OCI-LY3 (cell line): ENCODE data around the gene HNRNPL.

Source experiments
- H2AFZ ChIP-seq: fragments of 200-600, 300-600 bp; shearing (Covaris generic); 2 replicates; pipeline ENCODE4 v1.6.0; 2014; ENCODE audit warnings: antibody characterized with exemption, low read depth, low read length
- H3K27ac ChIP-seq: fragments of 200-600, 300-600 bp; sonication (generic); 2 replicates; pipeline ENCODE4 v1.5.1; 2014; ENCODE audit warnings: mild to moderate bottlenecking, low read length, moderate library complexity, mixed read lengths
- H3K27me3 ChIP-seq: fragments of 200-600, 300-600 bp; sonication (generic); 2 replicates; pipeline ENCODE4 v1.6.1; 2014; ENCODE audit warnings: low read depth, low read length, mixed read lengths
- H3K36me3 ChIP-seq: fragments of 200-600, 300-600 bp; sonication (generic); replicated peaks from 2 replicates; pipeline ENCODE3; 2014; ENCODE audit warnings: low read depth, low read length, mixed read lengths
- H3K4me1 ChIP-seq: fragments of 300-600, 200-600 bp; sonication (generic); 2 replicates; pipeline ENCODE4 v1.6.1; 2014; ENCODE audit warnings: low read length, mixed read lengths
- H3K4me2 ChIP-seq: fragments of 200-600, 300-600 bp; sonication (generic); 2 replicates; pipeline ENCODE4 v1.6.1; 2014; ENCODE audit warnings: low read length, mixed read lengths
- H3K4me3 ChIP-seq: fragments of 300-600, 200-600 bp; sonication (generic); 2 replicates; pipeline ENCODE4 v1.5.1; 2014; ENCODE audit warnings: antibody characterized with exemption, mild to moderate bottlenecking, low read length, moderate library complexity
- H3K79me2 ChIP-seq: fragments of 300-600, 200-600 bp; shearing (Covaris generic); 2 replicates; pipeline ENCODE4 v1.6.1; 2014; ENCODE audit warnings: mild to moderate bottlenecking, low read length, mixed read lengths
- H3K9ac ChIP-seq: fragments of 300-600, 200-600 bp; shearing (Covaris generic); 2 replicates; pipeline ENCODE4 v1.6.0; 2014; ENCODE audit warnings: mild to moderate bottlenecking, low read length, moderate library complexity
- H3K9me3 ChIP-seq: fragments of 200-600, 300-600 bp; shearing (Covaris generic); 2 replicates; pipeline ENCODE4 v1.6.1; 2014; ENCODE audit warnings: low read length, mixed read lengths; ENCODE audit not compliant: insufficient read depth
- H4K20me1 ChIP-seq: fragments of 200-600, 300-600 bp; sonication (generic); 2 replicates; pipeline ENCODE4 v1.6.1; 2016; ENCODE audit warnings: low read length, mixed read lengths; ENCODE audit not compliant: insufficient read depth
- CTCF ChIP-seq: fragments of 200-600, 300-600 bp; sonication (generic); IDR thresholded peaks from 2 replicates; pipeline ENCODE4 v1.5.1; 2014; ENCODE audit warnings: antibody characterized with exemption, low read length, low read depth
- EZH2phosphoT487 ChIP-seq: fragments of 200-600 bp; shearing (Covaris generic); IDR thresholded peaks from 2 replicates; pipeline ENCODE4 v1.6.1; 2018; ENCODE audit warnings: antibody characterized with exemption, mixed run types, low read depth

The HNRNPL gene

GRCh38 chr19:38838208-38838985, 11.4 kb downstream of the HNRNPL start:
- TF ChIP-seq CTCF (no peak), EZH2phosphoT487 (no peak)
- peaks cover 27% of the 10 kb centered on the region for H3K79me2 ChIP-seq
- H3K4me3 ChIP-seq: no peak overlapping the region
- no peaks in the 10 kb centered on the region for H3K9me3 ChIP-seq
- no peaks in the 10 kb centered on the region for H3K4me1 ChIP-seq
- H2AFZ ChIP-seq: no peak overlapping the region
- no peak overlapping the region for H3K27ac ChIP-seq
- no peak overlapping the region for H3K4me2 ChIP-seq
- H3K9ac ChIP-seq: no peak overlapping the region
- H4K20me1 ChIP-seq: peaks cover 47% of the 10 kb centered on the region
- H3K36me3 ChIP-seq: peaks cover 75% of the 10 kb centered on the region
- no peaks in the 10 kb centered on the region for H3K27me3 ChIP-seq

GRCh38 chr19:38837656-38838121, 12.1 kb downstream of the HNRNPL start:
- H3K27ac ChIP-seq: no peak overlapping the region

GRCh38 chr19:38836983-38837626, 12.7 kb downstream of the HNRNPL start:
- H3K4me2 ChIP-seq: no peak overlapping the region
- peaks cover 14% of the 10 kb centered on the region for H3K79me2 ChIP-seq
- H3K27ac ChIP-seq: no peak overlapping the region
- peaks cover 4% of the 10 kb centered on the region; the same call in 1 of the 2 replicates for H3K4me1 ChIP-seq
- TF ChIP-seq CTCF (no peak), EZH2phosphoT487 (no peak)
- H3K4me3 ChIP-seq: no peak overlapping the region
- H3K9me3 ChIP-seq: no peaks in the 10 kb centered on the region
- peaks cover 62% of the 10 kb centered on the region for H3K36me3 ChIP-seq
- H2AFZ ChIP-seq: no peak overlapping the region
- H3K27me3 ChIP-seq: no peaks in the 10 kb centered on the region
- no peak overlapping the region for H3K9ac ChIP-seq
- peaks cover 34% of the 10 kb centered on the region for H4K20me1 ChIP-seq

More at GRCh38 chr19:38837656-38838121, 12.1 kb downstream of the HNRNPL start:
- Histone ChIP-seq H3K4me1 (no peaks in the 10 kb centered on the region), H3K9me3 (no peaks in the 10 kb centered on the region), H3K4me3 (no peak overlapping the region), H2AFZ (no peak overlapping the region), H3K4me2 (no peak overlapping the region), H3K79me2 (peaks cover 20% of the 10 kb centered on the region), H3K27me3 (no peaks in the 10 kb centered on the region), H4K20me1 (peaks cover 40% of the 10 kb centered on the region), H3K36me3 (peaks cover 68% of the 10 kb centered on the region), H3K9ac (no peak overlapping the region)
- TF ChIP-seq EZH2phosphoT487 (no peak), CTCF (no peak)
